Measurements from ENCODE around the gene SH3PXD2A.
"Not testable (repeated sequence)": the region's sequence is repeated elsewhere in the genome, so short reads cannot be mapped to it uniquely, and the experiment has no call there.

The SH3PXD2A gene

DNA sequence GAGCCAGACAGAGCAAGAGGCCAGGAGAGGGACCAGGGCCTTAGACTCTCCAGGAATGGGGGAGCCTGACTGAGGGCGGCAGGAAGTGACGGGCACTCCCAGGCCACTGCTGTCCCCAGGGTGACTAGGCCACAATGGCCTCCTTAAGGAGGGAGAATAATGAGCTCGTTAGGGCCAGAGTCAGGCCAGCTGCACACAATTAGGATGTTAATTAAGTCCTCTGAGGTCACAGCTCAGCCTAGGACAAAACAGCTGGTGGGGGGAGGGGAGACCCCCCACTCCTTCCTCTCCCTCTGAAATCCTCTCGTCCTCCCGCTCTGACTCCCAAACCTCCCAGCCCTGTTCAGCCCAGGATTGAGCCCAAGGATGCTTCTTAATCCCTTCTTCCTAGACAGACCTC is 218.9 kb downstream of the SH3PXD2A start:
- in situ Hi-C loops (cut with MboI; ENCODE audit: low sequenced_read_pairs): no loop called here

DNA sequence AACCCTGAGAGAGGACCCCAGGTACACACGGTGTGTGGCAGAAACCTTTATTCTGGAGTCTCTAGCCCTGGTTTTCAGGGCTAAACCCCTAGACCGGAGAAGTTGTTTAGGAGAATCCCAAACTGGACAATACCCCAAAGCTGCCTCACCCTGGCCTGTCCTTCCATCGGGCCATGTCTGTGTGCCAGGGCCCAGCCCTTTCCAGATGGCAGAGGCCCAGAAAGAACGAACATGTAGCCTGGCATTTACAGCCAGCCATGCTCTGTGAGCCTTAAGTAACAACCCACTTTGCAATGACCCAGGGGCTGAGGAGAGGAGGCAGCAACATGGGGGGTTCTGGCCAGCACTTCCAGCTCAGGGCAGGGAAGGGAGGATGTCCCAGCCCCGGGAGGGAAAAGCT is 219.8 kb downstream of the SH3PXD2A start:
- in situ Hi-C loops (cut with MboI; ENCODE audit: low sequenced_read_pairs): no loop called here

DNA sequence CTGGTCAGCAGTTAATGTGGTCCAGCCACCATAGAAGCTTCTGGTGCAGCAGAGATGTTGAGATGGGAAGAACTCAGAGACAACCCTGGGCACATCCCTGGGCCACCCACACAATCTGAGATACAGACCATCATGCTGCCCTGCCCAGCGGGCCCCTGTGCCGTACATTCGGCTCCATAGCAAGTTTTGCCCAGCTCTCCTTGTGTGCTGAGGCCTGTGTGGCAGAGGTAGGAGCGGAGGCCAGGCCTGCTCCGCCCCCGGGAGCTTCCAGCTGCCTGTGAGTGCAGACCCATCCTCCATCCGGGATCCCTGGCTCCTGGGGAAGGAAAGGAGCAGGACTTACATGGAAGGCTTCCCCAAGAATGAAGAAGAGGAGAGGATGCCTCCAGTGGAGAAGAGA is 221.5 kb downstream of the SH3PXD2A start:
- in situ Hi-C loops (cut with MboI; ENCODE audit: low sequenced_read_pairs): no loop called here

DNA sequence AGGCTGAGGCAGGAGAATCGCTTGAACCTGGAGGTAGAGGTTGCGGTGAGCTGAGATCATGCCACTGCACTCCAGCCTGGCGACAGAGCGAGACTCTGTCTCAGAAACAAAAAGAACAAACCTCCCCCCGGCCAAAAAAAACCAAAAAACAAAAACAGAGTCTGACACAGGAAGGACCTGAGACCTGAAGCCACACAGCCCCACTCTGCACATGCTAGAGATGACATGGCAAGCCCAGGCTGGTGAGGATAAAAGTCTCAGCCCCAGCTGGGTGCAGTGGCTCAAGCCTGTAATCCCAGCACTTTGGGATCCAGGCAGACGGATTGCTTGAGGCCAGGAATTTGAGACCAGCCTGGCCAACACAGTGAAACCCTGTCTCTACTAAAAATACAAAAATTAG is 222.5 kb downstream of the SH3PXD2A start:
- in situ Hi-C loops (cut with MboI; ENCODE audit: low sequenced_read_pairs): not testable (repeated sequence)

DNA sequence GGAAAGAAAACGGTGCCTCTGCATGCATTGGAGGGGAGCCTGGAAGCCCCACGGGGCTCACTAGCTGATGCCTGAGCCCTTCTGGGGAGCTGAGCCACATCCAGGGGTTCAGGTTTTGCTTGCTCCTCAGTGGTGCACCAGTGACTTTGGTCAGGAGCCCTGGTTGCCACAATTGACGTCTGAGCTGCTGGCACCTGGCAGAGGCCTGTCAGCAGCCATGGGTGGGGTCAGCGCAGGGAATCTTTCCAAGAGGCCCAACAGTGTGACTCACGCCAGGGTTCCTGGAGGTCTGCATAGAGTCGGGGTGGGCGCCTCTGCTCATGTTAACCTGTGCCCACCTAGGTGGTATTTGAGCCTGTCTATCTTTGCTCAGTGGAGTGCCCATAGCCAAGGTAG is 223.1 kb downstream of the SH3PXD2A start:
- in situ Hi-C loops (cut with MboI; ENCODE audit: low sequenced_read_pairs): no loop called here

DNA sequence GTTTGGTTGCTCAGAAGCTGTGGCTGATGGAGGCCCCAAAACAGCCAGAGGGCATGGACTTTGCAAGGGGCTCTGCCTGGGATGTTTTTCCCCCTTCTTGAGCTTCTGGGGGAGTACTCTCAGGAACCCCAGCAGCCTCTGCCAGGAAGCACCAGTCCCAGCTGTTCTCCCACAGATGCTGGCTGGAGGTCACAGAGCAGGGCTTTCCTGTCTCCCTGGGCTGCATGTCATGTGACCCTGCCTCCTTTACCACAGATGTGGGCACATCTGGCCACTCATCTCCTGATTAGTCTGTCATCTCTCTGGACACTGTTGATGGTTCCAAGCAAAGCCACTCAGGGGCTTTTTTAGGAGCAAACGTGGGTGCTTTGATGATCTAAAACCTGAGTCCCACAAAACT is 225.2 kb downstream of the SH3PXD2A start:
- in situ Hi-C loops (cut with MboI; ENCODE audit: low sequenced_read_pairs): no loop called here

DNA sequence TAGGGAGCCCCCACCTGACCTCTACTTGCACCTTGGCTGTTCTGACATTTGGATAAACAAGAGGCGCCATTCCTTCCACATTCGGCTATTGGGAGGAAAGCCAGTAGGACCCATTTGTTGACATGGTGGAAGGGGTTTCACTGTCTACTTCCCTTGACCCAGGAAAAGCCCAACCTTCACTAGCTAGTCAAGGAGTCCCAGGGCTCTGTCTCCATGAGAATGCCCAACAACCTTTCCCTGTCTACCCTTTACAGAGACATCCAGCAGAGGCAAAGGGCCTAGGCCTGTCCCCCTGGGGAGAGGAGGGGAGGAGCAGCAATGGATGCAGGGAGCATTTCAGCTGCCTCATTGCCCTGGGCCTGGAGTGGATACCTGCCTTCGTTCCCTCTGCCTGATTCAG is 225.8 kb downstream of the SH3PXD2A start:
- in situ Hi-C loops (cut with MboI; ENCODE audit: low sequenced_read_pairs): no loop called here

DNA sequence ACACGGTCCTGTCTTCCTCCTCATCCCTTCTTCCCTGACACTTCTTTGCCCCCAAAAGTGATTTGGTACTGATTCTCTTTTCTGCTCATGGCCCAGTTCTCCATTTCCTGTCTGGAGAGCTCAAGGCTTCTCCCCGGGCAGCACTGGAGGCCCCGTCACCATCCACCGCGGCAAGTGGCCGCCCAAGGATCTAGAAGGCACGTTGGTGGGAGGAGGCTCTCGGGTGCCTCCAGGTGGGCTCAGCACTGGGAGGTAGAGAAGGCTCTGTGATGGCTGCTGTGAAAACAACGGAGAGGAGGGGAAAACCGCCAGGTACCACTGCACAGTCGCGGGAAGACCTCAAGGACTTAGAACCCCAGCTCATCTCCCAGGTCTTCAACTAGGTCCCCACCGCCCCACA is 227.5 kb downstream of the SH3PXD2A start:
- in situ Hi-C loops (cut with MboI; ENCODE audit: low sequenced_read_pairs): no loop called here

DNA sequence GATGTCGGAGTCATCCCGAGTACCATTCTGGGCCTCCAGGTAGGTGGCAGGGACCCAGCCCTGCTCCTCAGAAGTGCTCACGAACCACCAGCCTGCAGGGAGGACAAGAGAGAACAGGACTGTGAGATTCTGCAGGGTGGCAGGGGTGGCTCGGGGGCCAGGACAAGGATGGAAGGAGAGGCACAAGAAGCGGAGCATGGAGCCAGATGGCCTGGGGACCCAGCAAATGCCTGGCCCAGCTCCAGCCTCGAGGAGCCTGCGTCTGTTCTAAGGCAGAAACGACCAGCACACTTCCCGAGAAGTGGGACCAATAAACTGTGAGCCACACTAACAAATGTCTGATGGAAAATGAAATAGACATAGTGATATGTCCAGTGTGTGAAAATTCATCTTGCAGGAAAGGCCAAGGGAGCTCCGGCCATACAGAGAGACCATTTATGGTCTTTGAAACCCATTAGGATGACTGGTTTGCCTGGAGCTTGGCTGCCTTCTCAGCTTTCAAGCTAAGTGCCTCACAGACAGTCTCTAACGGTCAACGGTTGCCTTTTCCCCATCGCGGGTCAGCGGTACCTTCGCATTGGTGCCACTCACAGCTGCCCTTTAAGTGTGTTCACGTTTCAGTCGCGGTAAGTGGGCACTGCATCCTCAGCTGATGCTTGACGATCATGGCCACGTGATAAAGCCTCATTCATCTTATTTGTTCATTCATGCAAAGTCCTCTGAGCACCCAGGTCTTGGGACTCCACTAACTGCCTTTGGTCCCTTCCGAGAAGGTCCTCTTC is 228.1 kb downstream of the SH3PXD2A start:
- in situ Hi-C loops (cut with MboI; ENCODE audit: low sequenced_read_pairs): no loop called here

DNA sequence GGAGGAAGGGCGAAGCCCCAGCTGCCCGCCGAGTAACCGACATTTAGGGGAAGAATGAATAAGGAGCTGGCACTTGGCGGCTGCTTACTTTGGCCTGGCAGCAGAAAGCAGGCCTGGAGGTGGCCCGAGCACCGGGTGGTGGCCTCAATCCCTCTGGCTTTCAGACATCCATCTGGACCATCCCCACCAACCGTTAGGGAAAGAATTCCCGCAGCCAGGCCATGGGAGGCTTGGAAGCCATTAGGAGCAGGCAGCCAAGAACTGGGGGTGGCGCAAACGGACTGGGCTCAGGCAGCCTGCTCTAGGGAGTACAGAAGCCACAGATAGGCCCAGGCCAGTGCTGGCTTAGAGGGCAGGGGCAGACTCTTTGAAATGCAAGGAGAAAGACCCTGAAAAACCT is 229.2 kb downstream of the SH3PXD2A start:
- in situ Hi-C loops (cut with MboI; ENCODE audit: low sequenced_read_pairs): no loop called here

DNA sequence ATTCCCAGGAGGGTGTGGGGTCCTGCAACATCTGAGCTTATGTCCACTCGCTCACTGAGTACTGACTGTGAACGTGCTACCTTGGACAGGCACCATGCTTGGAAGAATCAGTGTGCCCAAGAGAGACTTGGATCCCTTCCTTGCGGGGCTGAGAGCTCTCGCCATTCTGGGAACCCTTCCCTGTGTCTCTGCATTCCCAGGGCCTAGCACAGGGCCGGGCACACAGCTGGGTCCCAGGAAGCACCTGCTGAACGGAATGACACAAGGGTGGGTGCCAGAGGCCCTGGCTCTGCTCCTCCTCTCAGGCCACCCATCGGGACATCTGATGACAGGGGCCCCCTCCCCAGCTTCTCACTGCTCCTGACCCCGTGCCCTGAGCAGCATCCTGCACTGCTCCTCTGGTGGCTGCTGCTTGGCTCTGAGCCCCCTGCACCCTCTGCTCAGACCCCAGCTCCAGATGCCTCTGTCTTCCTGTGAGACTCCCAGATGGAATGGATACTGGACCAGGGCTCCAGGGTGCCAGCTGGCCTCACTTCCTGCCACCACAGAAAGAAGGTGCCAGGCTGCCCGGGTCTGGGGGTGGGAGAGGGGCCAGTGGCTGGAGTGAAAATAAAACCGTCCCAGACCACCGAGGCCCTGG is 232.3 kb downstream of the SH3PXD2A start:
- in situ Hi-C loops (cut with MboI; ENCODE audit: low sequenced_read_pairs): no loop called here

DNA sequence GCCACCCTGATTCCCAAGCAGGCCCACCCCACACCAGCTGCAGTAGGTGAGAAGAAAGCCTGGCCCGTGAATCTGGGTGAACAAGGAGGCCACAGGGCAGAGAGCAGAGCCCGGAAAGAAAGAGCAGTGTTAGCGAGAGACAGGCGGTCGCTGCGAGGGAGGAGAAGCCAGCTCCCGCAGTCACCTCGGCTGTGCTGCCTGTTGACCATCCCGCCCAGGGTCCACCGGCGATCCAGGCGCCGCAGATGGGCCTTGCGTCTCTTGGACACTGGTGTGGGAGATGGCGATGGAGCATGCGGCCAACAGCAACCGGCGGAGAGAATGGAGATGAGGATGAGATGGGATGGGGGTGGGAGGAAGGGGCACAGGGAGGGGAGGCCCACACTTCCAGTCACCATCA is 233.1 kb downstream of the SH3PXD2A start:
- in situ Hi-C loops (cut with MboI; ENCODE audit: low sequenced_read_pairs): no loop called here

DNA sequence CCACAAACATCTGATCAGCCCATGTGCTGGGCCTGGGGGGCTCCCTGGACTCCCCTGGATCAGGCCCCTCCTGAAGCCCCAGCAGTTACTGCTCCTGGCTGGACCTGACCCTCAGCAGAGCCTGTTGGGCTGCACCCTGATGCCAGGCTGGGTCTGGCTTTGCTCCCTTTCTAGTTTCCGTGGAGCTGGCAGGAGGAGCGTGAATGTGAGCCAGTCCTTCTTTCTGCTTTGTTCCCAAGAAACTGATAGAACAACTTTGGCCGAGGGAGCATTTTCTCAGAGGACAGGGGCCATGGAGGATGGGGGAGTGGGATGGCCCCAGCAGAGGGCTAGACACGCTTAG is 233.6 kb downstream of the SH3PXD2A start:
- in situ Hi-C loops (cut with MboI; ENCODE audit: low sequenced_read_pairs): no loop called here

DNA sequence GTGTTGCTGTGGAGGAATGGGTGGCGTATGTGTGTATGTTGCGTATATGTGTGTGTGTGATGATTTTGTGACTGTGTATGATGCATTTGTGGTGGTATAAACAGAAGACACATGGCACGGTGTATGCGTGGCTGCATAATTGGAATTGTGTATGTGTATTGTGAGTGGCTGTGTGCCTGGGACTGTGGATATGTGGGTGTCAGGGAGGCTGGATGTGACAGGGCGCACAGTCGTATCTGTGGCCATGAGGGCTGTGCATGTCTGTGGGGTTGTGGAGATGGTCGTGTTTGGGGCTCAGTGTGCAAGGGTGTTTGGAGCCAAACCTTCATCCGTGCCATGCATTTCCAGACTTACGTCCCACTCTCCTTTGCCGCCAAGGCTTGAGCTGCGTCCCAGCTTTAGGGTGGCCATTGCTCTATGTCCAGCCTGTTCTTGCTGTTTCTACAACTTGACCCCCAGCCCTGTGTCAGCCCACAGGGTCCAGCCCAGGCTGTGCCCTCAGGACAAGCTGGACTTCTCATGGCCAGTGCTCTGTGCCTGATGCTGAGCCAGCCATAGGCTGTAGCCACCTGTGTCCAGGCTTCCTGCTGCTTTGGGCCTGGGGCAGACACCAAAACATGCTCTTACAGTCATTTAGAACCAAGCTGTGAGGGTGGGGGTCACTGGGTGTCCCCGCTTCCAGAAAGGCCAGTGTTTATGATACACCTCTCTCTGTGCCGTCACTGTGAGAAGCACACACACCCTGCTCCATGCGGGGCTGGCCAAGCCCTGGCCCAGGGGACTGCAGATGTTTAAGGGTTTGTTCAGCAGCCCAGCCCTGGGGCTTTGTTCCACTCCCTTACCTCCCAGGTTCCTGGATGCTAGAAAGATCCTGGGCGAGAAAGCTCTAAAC is 234.2 kb downstream of the SH3PXD2A start:
- in situ Hi-C loops (cut with MboI; ENCODE audit: low sequenced_read_pairs): no loop called here

DNA sequence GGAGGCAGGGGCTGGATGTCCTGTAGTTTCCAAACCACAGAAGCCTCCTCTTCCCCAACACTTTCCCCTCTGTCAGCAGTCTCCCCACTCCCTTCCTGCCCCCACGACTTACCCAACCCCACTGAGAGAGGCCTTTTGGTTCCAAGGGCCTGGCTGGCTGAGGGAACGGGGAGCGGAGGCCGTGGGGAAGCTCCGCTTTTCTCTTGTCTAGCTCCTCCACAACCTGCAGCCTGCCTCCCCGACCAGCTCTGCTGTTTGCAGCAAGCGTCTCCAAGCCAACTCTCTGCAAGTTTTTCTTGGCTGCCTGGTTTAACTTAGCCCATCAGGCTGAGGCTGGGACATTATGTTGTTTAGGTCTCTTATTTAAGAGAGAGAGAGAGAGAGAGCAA is 235.0 kb downstream of the SH3PXD2A start:
- in situ Hi-C loops (cut with MboI; ENCODE audit: low sequenced_read_pairs): no loop called here

DNA sequence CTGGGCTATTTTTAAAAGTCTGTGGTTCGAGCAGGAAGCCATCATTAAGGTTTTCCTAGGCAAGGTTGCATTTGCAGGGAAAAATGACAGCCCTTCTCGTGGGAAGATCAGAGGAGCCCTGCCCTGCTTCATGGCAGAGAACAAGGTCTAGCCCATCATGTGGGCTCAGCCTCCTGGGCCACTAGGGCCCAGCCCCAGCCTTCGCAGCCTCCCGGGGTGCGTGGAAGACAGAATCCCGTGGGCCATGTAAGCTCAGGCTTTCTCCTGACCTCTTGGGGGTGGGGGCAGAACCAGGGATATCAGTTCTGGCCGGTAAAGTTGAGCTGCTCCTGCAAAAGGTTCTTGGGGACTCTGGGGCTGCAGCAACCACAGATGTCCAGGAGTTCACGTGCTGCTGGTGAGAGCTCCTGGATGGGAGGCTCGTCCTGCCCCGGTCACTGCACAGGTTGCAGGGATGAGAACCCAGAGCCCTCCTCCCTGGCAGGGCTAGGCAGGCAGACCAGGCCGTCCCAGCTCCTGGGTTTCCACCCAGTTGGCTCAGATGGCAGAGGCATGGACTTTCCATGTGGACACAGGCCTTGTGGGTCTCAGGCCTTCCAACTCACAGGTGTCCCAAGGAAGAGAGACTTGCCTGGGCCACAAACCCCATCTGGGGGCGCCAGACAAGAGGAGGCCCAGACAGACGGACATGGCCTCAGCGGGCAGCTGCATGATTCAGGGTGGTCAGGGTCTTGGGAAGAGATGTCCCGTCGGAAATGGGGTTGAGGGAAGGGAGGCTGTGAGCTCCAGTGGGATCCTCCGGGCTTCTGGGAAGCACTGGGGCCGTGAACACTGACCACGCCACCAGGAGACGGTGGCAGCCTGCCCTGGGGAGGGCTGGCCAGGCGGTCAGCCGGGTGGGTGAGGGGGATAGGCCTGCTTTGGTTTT is 235.7 kb downstream of the SH3PXD2A start:
- in situ Hi-C loops (cut with MboI; ENCODE audit: low sequenced_read_pairs): no loop called here

DNA sequence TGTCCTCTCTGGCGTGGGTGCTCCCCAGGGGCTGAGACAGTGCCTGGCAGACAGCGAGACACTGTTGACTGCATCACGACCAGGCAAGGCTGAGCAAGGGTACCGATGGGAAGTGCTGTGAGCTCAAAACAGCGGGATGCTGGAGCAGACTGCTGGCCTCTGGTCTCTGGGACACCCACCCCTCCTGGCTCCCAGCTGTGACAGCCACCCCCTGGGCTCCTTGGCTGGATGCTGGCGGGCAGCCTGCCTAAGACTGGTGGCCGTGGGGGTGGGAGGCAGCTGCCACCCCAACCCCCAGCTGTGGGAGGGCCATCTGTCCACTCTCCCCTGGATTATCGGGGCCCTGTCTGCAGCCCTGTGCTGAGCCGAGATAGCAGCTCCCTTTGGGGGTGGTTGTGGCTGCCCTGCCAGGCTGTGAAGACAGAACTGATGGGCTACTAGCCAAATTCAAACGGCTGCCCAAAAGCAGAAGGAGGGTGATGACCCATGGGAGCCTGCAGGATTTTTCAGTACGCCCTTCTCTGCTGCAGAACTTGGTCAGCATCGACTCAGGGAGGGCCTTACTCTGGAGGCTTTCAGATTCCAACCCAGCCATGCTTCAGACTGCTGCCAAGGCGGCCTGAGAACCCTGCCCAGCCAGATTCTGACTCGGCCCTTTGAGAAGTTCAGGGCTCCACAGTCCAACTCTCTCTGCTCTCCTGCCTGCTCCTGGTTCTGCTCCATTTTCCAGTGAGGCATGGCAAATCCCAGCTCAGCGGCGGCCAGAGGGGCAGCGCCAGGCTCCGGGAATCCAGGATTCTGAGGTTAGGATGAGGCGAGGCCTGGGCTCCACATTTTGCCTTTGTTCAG is 236.6 kb downstream of the SH3PXD2A start:
- in situ Hi-C loops (cut with MboI; ENCODE audit: low sequenced_read_pairs): no loop called here

DNA sequence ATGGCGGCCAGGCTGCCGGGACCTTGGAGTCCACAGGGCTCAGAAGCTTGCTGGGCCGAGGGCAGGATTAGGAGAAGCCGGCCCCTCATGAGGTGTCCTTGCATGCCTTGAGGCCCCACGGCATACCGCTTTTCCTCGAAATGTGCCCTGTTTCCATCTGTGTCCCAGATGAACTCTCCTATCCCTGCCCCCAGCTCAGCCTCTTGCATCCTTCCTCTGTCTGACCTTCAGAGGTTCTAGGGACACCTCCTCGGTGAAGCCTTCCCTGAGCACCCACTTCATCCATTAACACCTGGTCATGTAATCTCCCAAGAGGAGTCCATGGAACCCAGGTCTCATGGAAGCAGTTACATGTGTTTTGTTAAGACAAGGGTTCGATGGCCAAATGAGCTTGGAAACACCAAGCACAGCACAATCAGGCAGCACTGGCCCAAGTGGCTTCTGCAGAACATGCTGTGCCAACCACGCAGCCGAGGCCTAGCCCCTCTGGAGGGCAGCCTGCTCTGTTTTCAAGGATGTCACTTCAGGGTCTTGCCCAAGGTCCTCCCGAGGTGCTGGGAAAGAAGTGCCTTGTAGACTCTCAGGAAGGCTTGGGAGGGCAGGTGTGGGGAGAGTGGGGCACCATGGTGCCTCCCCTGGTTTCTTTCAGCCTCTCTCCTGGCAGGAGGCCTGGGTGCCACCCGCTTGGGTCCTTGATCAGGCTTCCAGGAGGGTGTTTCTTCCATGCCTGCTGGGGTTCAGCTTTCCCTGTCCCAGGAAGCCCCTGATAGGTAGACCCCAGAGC is 237.6 kb downstream of the SH3PXD2A start:
- in situ Hi-C loops (cut with MboI; ENCODE audit: low sequenced_read_pairs): no loop called here
